C4-2B (cell line): ENCODE data around the gene ATXN3L.

Experiments
- CTCF ChIP-seq: fragments of 450-650 bp; conservative IDR thresholded peaks from 2 replicates; pipeline ENCODE4 v1.5.1; 2017; ENCODE audit warnings: mild to moderate bottlenecking
- ZFX ChIP-seq: fragments of 450-650 bp; IDR thresholded peaks from 2 replicates; pipeline ENCODE4 v1.6.1; 2017

- TF ChIP-seq CTCF = no peak
- no peak for TF ChIP-seq ZFX
Measured at GRCh38 chrX:13323241-13323640, 3.4 kb upstream of the ATXN3L start.
